Chondrocyte (in vitro differentiated cells): Measurements from ENCODE around the gene ABHD6. TPM values are rescaled to one million over a fixed set of nuclear protein-coding genes. Genes with fewer than 3 reads are reported as not detected.

Source experiments
- DNase-seq: peaks from one replicate; pipeline ENCODE4 v3.0.0; 2021; ENCODE audit warnings: mixed read lengths, low spot score
- H3K27ac Mint-ChIP-seq: one replicate; pipeline ENCODE4 v1.8.0; 2021; ENCODE audit warnings: mild to moderate bottlenecking, moderate library complexity, mixed read lengths; ENCODE audit not compliant: unreplicated experiment
- H3K27me3 Mint-ChIP-seq: 2 replicates; pipeline ENCODE4 v1.8.0; 2021; ENCODE audit warnings: low read depth, mixed read lengths
- H3K36me3 Mint-ChIP-seq: 2 replicates; pipeline ENCODE4 v1.8.0; 2021; ENCODE audit warnings: low read depth, mixed read lengths
- H3K4me1 Mint-ChIP-seq: 2 replicates; pipeline ENCODE4 v1.8.0; 2021; ENCODE audit warnings: low read depth, mild to moderate bottlenecking, mixed read lengths
- H3K4me3 Mint-ChIP-seq: one replicate; pipeline ENCODE4 v1.8.0; 2021; ENCODE audit warnings: mild to moderate bottlenecking, moderate library complexity, mixed read lengths; ENCODE audit not compliant: unreplicated experiment
- H3K9me3 Mint-ChIP-seq: 2 replicates; pipeline ENCODE4 v1.8.0; 2021; ENCODE audit warnings: low read depth, mixed read lengths
- CTCF ChIP-seq: fragments of 200-600 bp; sonication (generic); IDR thresholded peaks from 2 replicates; pipeline ENCODE4 v1.5.0; 2021; ENCODE audit warnings: antibody characterized with exemption, mild to moderate bottlenecking, moderate library complexity
- total RNA-seq: library from RNA; stranded (reverse); gene quantifications from 3 replicates; pipeline ENCODE4 v1.2.1, GENCODE V29; 2021

ABHD6 gene
- total RNA-seq, 1 donor from 2014 or later: 7.4 TPM

GRCh38 chr3:58243976-58244585 lies 6.5 kb downstream of the ABHD6 start:
- Mint-ChIP-seq H3K36me3 (no peaks in the 10 kb centered on the region), H3K4me3 (no peak overlapping the region), H3K27me3 (no peaks in the 10 kb centered on the region), H3K4me1 (no peaks in the 10 kb centered on the region), H3K9me3 (no peaks in the 10 kb centered on the region), H3K27ac (no peak overlapping the region)
- no peak for DNase-seq
- no peak for TF ChIP-seq CTCF

- H3K4me3 Mint-ChIP-seq: no peak overlapping the region
- no peaks in the 10 kb centered on the region for H3K36me3 Mint-ChIP-seq
- TF ChIP-seq CTCF: no peak
- H3K27me3 Mint-ChIP-seq: no peaks in the 10 kb centered on the region
- H3K27ac Mint-ChIP-seq: no peak overlapping the region
- no peak for DNase-seq
- no peaks in the 10 kb centered on the region for H3K9me3 Mint-ChIP-seq
- no peaks in the 10 kb centered on the region for H3K4me1 Mint-ChIP-seq
Observed at GRCh38 chr3:58246148-58247047, 8.8 kb downstream of the ABHD6 start.

GRCh38 chr3:58249358-58250092 lies 11.9 kb downstream of the ABHD6 start:
- no peak for DNase-seq
- Mint-ChIP-seq H3K36me3 (no peaks in the 10 kb centered on the region), H3K27me3 (no peaks in the 10 kb centered on the region), H3K27ac (no peak overlapping the region), H3K4me3 (no peak overlapping the region), H3K9me3 (no peaks in the 10 kb centered on the region), H3K4me1 (no peaks in the 10 kb centered on the region)
- TF ChIP-seq CTCF: peak; percentile 32

- no peaks in the 10 kb centered on the region for H3K36me3 Mint-ChIP-seq
- no peak for TF ChIP-seq CTCF
- no peak for DNase-seq
- H3K27ac Mint-ChIP-seq: no peak overlapping the region
- no peaks in the 10 kb centered on the region for H3K9me3 Mint-ChIP-seq
- H3K27me3 Mint-ChIP-seq: no peaks in the 10 kb centered on the region
- no peaks in the 10 kb centered on the region for H3K4me1 Mint-ChIP-seq
- no peak overlapping the region for H3K4me3 Mint-ChIP-seq
Observed at GRCh38 chr3:58250093-58250707, 12.6 kb downstream of the ABHD6 start.

- Mint-ChIP-seq H3K9me3 (no peaks in the 10 kb centered on the region), H3K27me3 (no peaks in the 10 kb centered on the region), H3K4me3 (no peak overlapping the region), H3K36me3 (peaks cover 1% of the 10 kb centered on the region), H3K4me1 (no peaks in the 10 kb centered on the region), H3K27ac (no peak overlapping the region)
- DNase-seq: no peak
- no peak for TF ChIP-seq CTCF
Observed at GRCh38 chr3:58251631-58252035, 14.0 kb downstream of the ABHD6 start.
